Measurements from ENCODE around the gene CFAP97D1.

CFAP97D1 gene

DNA sequence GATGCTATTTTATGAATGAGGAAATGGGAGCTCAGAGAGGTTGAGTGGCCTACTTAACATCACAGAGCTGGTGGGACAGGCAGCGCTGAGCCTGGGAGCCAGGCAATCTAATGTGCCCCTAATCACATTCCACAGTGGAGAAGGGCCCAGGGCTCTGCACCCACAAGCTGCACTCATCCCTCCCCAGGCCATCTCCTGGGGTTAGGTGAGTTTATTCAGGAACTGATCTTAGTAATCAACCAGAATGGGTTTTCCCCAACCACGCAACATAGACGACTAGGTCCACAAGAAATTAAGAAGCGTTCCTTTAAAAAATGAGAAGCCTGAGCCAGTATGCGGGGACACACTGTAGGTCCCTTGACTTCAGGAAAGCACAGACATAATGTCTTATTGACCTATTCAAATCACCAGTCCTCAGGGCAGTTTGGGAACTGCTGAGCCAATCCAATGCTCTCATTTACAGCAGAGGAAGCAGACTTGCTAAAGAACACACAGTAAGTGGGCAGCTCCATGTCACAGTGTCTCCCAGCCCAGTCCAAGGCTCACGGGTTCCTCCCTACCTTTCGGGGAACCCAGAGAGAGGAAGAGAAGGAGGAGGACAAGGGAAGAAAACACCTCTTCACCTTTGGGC, 50.4 kb downstream of the CFAP97D1 start:
- no peak for DNase-seq

DNA sequence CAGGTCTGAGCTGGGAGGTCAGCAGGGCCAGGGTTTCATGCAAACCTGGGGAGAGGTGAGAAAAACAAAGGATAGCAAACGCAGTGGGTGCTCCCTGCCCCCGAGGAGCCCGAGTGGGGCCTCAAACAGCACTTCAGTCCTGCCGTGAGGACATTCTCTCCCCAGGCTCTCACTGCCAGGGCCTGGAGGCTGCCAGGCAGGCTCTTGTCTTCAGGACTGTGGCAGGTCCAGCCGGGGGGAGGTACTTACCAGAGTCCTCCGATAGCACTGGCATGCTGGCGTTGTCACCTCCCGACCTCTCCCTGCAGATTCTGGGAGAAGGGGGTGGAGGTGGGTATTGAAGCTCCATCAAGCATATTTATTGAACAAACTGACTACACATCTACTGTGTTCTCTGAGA, 51.4 kb downstream of the CFAP97D1 start:
- no peak for DNase-seq

DNA sequence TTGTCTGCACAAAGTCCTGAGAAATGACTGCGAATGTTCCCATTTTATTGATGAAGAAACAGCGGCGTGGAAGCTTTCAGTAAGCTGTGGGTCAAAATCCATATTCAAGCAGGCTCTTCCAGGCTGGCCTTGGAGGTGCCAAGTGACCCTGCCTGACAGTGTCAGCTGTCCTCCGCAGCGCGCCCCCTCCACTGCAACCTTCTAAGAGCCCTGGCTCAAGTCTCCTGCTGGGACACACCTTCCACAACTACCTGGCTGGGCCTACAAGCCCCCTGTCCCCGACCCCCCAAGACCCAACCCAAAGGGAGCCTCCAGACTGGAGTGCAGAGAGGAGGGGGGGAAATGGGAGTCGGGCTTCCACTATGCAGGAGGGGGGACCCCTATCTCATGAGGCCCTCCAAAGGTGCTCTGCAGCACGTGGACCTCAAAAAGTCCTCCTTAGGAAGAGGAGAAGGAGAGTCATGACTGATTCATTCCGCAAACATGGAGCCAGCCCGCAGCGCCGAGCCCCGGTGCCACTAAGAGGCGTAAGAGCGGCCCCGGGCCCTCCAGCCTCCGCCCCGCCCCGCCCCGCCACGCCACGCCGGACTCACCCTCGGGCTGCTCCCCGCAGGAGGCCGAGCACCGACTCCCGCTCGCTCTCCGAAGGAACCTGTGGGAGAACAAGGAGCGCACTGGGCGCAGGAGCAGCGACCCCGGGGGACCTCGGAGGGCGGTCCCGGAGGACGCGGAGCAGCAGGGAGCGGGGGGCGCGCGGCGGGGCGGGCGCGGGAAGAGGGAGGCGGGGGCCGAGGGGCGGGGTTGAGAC, 52.1 kb downstream of the CFAP97D1 start:
- peak; percentile 24 for DNase-seq

DNA sequence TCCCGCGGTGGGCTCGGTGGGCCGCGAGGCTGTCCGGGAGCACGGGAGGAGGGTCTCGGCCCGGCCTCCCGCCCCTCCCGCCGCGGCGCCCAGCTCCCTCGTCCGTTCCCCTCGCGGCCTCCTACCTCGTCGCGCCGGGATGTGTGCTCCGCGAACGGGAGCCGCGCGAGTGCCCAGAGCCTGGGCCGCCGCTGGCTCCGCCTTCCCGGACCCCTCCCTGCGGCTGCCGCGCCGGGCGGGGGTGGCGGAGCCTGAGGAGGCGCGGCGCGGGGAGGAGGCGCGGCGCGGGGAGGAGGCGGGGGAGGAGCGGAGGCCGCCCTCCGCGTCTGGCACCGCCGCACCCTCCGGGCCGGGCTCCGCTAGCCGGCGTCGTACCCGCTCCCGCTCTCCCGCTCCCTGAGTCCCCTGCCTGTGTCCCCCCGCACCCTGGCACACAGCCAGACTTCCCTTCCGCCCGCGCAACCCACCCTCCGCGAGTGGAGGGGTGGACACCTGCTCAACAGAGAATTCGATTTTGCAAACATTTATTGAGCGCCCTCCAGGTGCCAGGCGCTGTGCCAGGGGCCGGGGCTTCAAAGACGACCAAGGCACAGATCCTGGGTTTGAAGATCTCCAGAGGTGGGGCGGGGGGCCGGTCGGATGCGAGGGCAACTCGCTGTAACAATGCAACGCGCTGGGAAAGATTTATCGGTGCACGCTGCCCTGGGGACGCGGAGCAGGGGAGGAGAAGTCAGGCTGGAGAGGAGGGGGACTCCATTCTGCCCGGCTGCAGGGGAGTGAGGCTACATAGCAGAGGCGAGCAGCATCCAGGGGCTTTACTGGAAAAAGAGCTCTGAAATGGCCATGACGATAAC, 53.0 kb downstream of the CFAP97D1 start, which contains the start of gene MPP3:
Gene MPP3 (minus strand): TSS at position 171 of the 854 bp plus-strand sequence. CDS start 1,240 bp downstream, outside the sequence.
- DNase-seq = peak; percentile 7

DNA sequence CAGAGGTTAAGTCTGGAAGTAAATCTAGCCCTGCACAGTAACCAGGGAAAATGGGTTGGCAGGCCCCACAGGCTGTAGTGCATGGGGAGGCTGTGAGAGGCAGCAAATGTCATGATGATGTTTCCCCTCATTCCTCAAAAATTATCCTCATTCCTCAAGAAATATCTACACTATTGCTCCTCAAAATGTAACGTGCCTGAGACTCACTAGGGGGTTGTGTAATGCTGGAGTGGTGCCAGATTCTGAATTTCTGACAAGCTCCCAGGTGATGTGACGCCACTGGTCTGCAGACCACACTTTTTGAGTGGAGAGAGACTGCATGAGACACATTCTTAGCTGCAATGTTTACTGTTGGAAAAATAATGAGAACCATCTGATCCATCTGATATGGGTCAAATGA, 53.9 kb downstream of the CFAP97D1 start:
- DNase-seq = no peak

All from MV-4-11 (cell line).